Stimulated activated naive CD8-positive, alpha-beta T cell treated with anti-CD3 and anti-CD28 coated beads, Interleukin-15, Interleukin-2, amounts not matched to agents 100 ng/mL and 50 ng/mL, for 24 hours (primary cell): ENCODE data around the gene NSD1.

Experiments
- H3K27ac Mint-ChIP-seq: one replicate; pipeline ENCODE4 v1.8.0; 2021; ENCODE audit warnings: mild to moderate bottlenecking, mixed read lengths
- H3K27me3 Mint-ChIP-seq: one replicate; pipeline ENCODE4 v1.8.0; 2021; ENCODE audit warnings: mixed read lengths
- H3K36me3 Mint-ChIP-seq: one replicate; pipeline ENCODE4 v1.8.0; 2021; ENCODE audit warnings: low read depth, mixed read lengths
- H3K4me1 Mint-ChIP-seq: one replicate; pipeline ENCODE4 v1.8.0; 2021; ENCODE audit warnings: low read depth, mixed read lengths
- H3K4me3 Mint-ChIP-seq: one replicate; pipeline ENCODE4 v1.8.0; 2021; ENCODE audit warnings: mild to moderate bottlenecking, mixed read lengths
- H3K9me3 Mint-ChIP-seq: one replicate; pipeline ENCODE4 v1.8.0; 2021; ENCODE audit warnings: mixed read lengths

NSD1 gene

DNA sequence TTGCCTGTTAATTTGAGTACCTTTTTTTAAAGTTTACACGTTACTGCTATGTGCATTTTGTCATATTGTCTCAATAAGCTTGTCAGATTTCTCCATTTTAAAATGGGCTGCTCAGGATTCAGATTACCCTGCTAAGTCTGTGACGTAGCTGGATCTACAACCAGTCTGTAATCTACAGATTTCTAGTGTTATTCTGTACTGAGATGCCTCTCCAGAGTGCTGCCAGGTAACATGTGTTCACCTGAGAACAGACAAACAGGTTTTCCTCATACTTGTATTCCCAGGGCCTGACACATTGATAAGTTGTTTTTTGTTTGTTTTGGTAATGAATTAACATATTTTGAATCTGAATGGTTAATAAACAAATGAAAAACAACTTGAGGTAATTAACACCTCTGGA, 154.6 kb downstream of the NSD1 start:
- peaks cover 5% of the 10 kb centered on the region for H3K4me1 Mint-ChIP-seq
- no peak overlapping the region for H3K4me3 Mint-ChIP-seq
- no peak overlapping the region for H3K27ac Mint-ChIP-seq
- no peaks in the 10 kb centered on the region for H3K27me3 Mint-ChIP-seq
- H3K9me3 Mint-ChIP-seq = no peaks in the 10 kb centered on the region
- peaks cover 64% of the 10 kb centered on the region for H3K36me3 Mint-ChIP-seq

DNA sequence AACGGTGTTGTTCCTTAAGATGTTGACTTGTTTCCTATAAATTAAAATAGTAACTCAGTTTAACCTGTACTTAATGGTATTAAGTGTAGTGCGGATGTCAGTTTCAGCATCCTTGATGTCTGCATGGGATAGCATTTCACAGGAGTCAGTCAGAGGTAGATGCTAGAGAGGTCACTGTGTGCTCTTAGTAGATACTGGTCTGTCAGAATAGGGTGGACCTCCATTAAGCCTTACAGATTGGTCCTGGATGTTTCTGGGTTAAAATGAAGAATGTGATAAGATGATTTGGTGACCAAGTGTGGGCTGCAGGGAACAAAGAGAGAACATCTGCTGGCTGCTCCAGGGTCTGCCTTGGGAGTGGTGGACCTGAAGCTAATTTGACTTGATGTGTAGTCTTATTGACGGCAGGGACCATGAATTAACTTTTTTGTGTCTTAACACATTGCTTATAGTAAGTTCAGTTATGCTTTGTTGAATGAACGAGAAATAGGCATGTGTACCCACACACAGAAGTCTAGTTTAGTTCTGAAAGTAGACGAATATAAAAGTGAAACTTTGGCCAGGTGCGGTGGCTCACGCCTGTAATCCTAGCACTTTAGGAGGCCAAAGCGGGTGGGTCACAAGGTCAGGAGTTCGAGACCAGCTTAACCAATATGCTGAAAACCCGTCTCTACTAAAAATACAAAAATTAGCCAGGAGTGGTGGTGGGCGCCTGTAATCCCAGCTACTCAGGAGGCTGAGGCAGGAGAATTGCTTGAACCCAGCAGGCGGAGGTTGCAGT, 157.4 kb downstream of the NSD1 start:
- Mint-ChIP-seq H3K27ac (no peak overlapping the region), H3K27me3 (no peaks in the 10 kb centered on the region), H3K9me3 (no peaks in the 10 kb centered on the region), H3K4me1 (peaks cover 21% of the 10 kb centered on the region), H3K36me3 (peaks cover 73% of the 10 kb centered on the region), H3K4me3 (no peak overlapping the region)

DNA sequence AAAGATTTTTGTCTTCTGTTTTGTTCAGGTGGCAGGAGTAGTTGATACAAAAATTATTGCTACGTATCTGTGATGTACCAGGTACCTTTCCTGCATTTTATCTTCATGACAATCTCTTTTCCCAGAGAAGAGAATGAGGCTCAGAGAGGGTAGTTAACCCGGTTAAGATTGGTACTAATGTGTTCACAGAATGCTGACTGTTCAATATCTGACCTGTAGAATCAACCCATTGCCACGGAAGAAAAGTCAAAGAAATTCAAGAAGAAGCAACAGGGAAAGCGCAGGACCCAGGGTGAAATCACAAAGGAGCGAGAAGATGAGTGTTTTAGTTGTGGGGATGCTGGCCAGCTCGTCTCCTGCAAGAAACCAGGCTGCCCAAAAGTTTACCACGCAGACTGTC, 158.2 kb downstream of the NSD1 start:
- no peak overlapping the region for H3K27ac Mint-ChIP-seq
- no peaks in the 10 kb centered on the region for H3K27me3 Mint-ChIP-seq
- no peaks in the 10 kb centered on the region for H3K9me3 Mint-ChIP-seq
- H3K4me3 Mint-ChIP-seq = no peak overlapping the region
- H3K36me3 Mint-ChIP-seq = peaks cover 79% of the 10 kb centered on the region
- H3K4me1 Mint-ChIP-seq = peaks cover 28% of the 10 kb centered on the region

DNA sequence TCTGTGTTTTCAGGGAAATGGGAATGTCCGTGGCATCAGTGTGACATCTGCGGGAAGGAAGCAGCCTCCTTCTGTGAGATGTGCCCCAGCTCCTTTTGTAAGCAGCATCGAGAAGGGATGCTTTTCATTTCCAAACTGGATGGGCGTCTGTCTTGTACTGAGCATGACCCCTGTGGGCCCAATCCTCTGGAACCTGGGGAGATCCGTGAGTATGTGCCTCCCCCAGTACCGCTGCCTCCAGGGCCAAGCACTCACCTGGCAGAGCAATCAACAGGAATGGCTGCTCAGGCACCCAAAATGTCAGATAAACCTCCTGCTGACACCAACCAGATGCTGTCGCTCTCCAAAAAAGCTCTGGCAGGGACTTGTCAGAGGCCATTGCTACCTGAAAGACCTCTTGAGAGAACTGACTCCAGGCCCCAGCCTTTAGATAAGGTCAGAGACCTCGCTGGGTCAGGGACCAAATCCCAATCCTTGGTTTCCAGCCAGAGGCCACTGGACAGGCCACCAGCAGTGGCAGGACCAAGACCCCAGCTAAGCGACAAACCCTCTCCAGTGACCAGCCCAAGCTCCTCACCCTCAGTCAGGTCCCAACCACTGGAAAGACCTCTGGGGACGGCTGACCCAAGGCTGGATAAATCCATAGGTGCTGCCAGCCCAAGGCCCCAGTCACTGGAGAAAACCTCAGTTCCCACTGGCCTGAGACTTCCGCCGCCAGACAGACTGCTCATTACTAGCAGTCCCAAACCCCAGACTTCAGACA, 160.4 kb downstream of the NSD1 start:
- Mint-ChIP-seq H3K4me1 (peaks cover 49% of the 10 kb centered on the region), H3K36me3 (peaks cover 73% of the 10 kb centered on the region), H3K27me3 (no peaks in the 10 kb centered on the region), H3K4me3 (no peak overlapping the region), H3K27ac (no peak overlapping the region), H3K9me3 (no peaks in the 10 kb centered on the region)

DNA sequence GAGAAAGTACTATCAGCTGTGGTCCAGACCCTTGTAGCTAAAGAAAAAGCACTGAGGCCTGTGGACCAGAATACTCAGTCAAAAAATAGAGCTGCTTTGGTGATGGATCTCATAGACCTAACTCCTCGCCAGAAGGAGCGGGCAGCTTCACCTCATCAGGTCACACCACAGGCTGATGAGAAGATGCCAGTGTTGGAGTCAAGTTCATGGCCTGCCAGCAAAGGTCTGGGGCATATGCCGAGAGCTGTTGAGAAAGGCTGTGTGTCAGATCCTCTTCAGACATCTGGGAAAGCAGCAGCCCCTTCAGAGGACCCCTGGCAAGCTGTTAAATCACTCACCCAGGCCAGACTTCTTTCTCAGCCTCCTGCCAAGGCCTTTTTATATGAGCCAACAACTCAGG, 161.1 kb downstream of the NSD1 start:
- Mint-ChIP-seq H3K27ac (no peak overlapping the region), H3K36me3 (peaks cover 67% of the 10 kb centered on the region), H3K4me1 (peaks cover 54% of the 10 kb centered on the region), H3K9me3 (no peaks in the 10 kb centered on the region), H3K27me3 (no peaks in the 10 kb centered on the region), H3K4me3 (no peak overlapping the region)

DNA sequence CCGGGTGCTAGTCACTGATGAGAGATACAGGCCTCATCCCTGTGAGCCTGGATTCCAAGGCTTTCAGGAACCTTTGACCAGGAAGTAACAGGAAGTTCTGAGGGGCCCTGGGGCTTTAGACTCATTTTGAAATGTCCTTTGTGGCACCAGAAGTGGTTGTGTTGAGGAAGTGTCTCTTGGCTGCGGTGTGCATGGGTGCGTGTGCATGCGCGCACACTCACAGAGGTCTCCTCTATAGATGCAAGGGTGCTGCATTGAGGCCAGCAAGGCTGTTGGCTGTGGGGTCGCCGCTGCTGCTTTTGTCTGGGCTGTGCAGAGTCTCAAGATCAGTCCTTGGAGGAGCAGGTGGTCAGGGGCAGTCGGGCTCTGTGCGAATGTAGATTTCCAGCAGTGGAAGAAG, 162.4 kb downstream of the NSD1 start:
- H3K9me3 Mint-ChIP-seq = no peaks in the 10 kb centered on the region
- peaks cover 65% of the 10 kb centered on the region for H3K4me1 Mint-ChIP-seq
- peaks cover 67% of the 10 kb centered on the region for H3K36me3 Mint-ChIP-seq
- no peaks in the 10 kb centered on the region for H3K27me3 Mint-ChIP-seq
- H3K4me3 Mint-ChIP-seq = no peak overlapping the region
- peak overlapping the region; percentile 80 for H3K27ac Mint-ChIP-seq

DNA sequence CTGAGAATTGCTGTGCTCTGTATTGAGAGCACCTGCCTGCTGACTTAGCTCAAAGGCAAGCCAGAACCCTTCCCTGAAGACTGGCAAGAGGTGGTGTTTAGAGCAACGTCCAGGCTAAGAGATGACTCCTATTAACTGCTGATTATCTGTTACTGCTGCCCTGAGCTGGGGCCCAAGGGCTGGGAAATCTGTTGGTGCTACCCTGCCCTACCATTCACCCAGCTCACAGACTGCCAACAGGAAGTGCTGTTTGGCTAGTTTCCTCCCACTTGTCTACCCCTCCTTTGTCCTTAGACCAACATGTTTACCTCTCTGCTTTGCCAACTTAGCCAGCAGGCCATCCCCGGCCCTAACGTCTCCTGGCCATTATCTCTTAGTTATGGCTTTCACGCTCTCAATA, 163.0 kb downstream of the NSD1 start:
- H3K27me3 Mint-ChIP-seq = no peaks in the 10 kb centered on the region
- peaks cover 67% of the 10 kb centered on the region for H3K36me3 Mint-ChIP-seq
- H3K27ac Mint-ChIP-seq = peak overlapping the region; percentile 80
- H3K9me3 Mint-ChIP-seq = no peaks in the 10 kb centered on the region
- no peak overlapping the region for H3K4me3 Mint-ChIP-seq
- H3K4me1 Mint-ChIP-seq = peaks cover 69% of the 10 kb centered on the region

DNA sequence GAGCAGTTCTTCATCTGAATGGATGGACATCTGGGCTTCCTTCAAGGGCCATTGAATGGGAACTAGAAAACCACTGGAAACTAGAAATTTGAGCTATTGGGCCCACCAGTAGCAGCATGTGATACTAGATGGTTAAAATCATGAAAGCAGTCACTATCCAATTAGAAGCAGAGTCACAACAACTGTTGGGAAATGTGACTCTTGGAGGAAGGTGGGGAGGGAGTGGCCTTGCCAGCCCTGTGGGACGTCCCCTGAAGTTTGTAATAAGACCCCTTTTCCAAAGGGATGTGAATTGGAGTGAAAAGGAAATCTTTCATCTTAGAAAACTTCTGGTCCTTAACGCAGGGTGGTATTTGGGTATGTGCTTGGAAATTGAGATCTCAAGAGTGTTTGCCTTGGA, 164.3 kb downstream of the NSD1 start:
- Mint-ChIP-seq H3K36me3 (peaks cover 60% of the 10 kb centered on the region), H3K27me3 (no peaks in the 10 kb centered on the region), H3K4me3 (no peak overlapping the region), H3K9me3 (no peaks in the 10 kb centered on the region), H3K27ac (peak overlapping the region; percentile 11), H3K4me1 (peaks cover 78% of the 10 kb centered on the region)

DNA sequence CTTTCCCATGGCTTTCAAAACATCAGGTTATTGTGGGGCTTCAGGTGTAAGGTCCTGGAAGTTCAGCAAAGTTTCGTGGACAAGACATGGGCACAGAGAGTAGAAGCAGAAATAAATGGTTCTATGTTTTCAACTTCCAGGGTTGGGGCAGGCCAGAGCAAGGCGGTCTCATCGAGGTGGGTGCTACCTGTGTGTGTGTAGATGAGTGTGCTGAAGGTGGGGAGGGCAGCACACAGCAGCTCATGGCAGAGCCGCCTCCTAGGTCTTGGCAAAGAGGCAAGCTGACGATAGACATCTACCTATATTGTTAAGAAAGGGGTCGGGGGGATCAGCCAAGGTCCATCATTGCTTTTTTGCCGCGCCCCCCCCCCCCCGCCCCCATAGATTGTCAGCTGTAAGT, 166.1 kb downstream of the NSD1 start:
- Mint-ChIP-seq H3K4me3 (peak overlapping the region; percentile 42), H3K4me1 (peaks cover 82% of the 10 kb centered on the region), H3K36me3 (peaks cover 51% of the 10 kb centered on the region), H3K9me3 (no peaks in the 10 kb centered on the region), H3K27ac (peak overlapping the region; percentile 86), H3K27me3 (no peaks in the 10 kb centered on the region)

DNA sequence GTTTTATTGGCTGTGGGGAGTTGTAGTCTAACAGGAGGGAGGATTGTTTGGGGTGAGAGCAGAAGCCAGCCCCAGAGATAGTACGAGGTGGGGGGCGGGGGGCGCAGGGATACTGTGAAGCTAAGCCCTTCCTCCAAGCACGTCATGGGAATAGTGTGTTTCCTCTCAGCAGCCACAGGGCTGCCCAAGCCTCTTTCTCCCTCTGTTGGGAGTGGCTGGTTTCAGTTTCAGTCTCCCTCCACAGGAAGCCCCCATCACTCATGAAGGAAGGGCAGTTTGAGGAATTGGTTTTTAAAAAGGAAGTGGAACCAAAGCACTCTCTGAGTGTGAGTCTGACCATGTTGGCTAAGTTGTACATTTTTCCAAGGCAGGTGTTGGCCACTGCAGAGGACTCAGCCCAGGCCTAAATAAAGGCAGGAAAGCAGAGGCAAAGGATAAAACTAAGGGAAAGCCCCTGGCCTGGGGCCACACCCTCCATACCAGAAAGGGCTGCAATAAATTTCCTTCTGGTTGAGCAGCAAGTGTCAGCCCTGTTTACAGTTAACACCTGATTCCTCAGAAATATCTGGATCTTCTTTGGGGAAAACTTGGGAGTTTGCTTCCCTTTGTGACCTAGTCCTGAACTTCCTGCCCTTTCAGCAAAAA, 166.8 kb downstream of the NSD1 start:
- Mint-ChIP-seq H3K4me1 (peaks cover 82% of the 10 kb centered on the region), H3K9me3 (no peaks in the 10 kb centered on the region), H3K36me3 (peaks cover 51% of the 10 kb centered on the region), H3K4me3 (peak overlapping the region; percentile 97), H3K27ac (peak overlapping the region; percentile 90), H3K27me3 (no peaks in the 10 kb centered on the region)

DNA sequence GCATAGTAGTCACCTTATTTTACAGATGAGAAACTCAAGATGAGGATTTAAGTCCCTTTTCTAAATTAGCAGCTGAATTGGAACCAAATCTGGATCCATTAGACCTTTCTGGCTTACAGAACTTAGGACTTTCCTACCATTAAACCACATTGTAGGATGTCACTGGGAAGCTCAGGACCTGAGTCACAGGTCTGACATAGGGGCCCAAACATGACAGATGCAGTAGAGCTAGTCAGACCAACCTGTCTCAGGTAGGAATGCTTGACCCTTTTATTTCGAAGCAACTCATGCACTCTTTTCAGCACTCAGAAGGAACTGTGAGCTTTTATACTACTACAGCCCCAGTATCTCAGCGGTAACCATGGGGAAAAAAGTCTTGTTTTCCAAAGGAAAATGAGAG, 167.4 kb downstream of the NSD1 start:
- Mint-ChIP-seq H3K4me1 (peaks cover 82% of the 10 kb centered on the region), H3K27ac (peak overlapping the region; percentile 90), H3K27me3 (no peaks in the 10 kb centered on the region), H3K36me3 (peaks cover 51% of the 10 kb centered on the region), H3K9me3 (no peaks in the 10 kb centered on the region), H3K4me3 (peak overlapping the region; percentile 97)

DNA sequence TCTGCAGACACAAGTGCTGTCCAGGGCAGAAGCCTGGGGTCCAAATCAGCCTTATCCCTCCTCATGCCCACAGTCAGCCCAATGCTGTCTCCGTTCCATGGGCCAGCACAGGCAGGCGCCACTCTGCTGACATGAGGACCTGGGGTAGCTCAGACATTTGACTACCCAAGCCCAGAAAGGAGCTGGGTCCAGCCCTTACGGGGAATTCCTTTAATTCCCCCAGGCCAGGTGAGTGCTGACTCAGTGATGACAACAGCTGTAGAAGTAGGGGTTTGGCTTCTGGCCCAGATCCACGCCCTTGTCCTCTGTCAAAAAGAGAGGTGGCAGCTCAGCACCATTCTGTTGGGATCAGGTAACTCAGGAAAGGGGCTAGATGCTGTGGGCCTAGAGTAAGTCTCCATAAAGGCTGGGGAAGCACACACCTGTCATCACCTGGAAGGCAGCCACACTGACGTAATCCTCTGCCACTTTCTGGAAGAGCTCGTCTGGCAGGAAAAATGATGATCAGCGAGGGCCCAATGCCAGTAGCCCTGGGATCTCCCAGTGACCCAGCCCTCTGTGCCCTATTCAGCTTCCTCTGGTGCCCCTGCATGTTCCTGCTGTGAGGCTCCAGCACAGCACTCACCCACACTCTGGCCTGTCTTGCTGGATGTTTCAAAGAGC, 168.1 kb downstream of the NSD1 start:
- no peaks in the 10 kb centered on the region for H3K27me3 Mint-ChIP-seq
- peaks cover 80% of the 10 kb centered on the region for H3K4me1 Mint-ChIP-seq
- no peaks in the 10 kb centered on the region for H3K9me3 Mint-ChIP-seq
- H3K4me3 Mint-ChIP-seq = peak overlapping the region; percentile 97
- peak overlapping the region; percentile 69 for H3K27ac Mint-ChIP-seq
- peaks cover 51% of the 10 kb centered on the region for H3K36me3 Mint-ChIP-seq

DNA sequence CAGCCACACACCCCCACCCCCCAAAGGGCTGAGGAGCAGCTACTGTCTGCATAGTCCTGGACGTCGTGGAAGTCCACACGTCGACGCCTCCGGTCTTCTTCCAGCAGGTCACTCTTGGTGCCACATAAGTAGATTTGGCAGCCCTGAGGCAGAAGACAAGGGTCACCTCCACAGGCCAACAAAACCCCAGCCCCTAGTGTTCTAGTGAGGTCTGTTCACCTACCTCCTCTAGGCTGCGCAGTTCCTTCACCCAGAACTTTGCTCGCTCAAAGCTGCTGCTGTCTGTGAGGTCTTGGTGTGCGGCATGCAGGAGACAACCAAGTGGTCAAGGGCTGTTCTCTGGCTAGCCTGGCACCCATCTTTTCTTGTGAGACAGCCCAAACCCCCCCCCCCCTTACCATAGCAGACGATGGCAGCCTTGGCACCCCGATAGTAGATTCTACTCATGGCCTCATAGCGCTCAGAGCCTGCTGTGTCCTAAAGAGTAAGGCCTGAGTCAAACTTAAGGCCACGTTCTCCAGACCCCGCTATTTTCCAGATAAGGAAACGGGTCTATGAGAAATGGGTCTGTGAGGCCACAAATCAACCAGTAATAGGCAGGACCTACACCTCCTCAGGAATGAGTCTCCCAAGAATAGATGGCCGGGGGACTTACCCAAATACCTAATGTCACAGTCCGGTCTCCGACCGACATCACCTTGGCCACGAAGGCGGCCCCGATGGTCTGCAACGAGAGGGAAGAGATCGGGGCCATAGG, 169.0 kb downstream of the NSD1 start:
- Mint-ChIP-seq H3K9me3 (no peaks in the 10 kb centered on the region), H3K27ac (peak overlapping the region; percentile 84), H3K4me1 (peaks cover 78% of the 10 kb centered on the region), H3K4me3 (peak overlapping the region; percentile 97), H3K36me3 (peaks cover 51% of the 10 kb centered on the region), H3K27me3 (no peaks in the 10 kb centered on the region)
